Liver (tissue), 9 donors: ENCODE results near the gene ACTN2. TPM values are rescaled to one million over a fixed set of nuclear protein-coding genes. Genes with fewer than 3 reads are reported as not detected.

Experiments used
- DNase-seq: peaks from one replicate; pipeline ENCODE4 v3.0.0-alpha.2; 2017; ENCODE audit warnings: low spot score
- H3K27ac ChIP-seq, 2 donors: one replicate each; pipeline ENCODE4 v1.7.0; 2013; ENCODE audit warnings: inconsistent platforms in 2 of 2, low read length in 2 of 2, control low read depth in 1 of 2, low read depth in 1 of 2, mild to moderate bottlenecking in 1 of 2
- H3K27me3 ChIP-seq, 4 donors: one replicate each; pipeline versions ENCODE4 v1.6.1 to v1.7.0; 2013; ENCODE audit warnings: low read length in 3 of 4, inconsistent platforms in 1 of 4, mild to moderate bottlenecking in 1 of 4, moderate library complexity in 1 of 4; ENCODE audit not compliant: control insufficient read depth in 4 of 4, insufficient read depth in 4 of 4
- H3K36me3 ChIP-seq, 4 donors: one replicate each; pipeline versions ENCODE4 v1.6.1 to v1.7.0; 2013; ENCODE audit warnings: low read length in 3 of 4, mild to moderate bottlenecking in 3 of 4, low read depth in 1 of 4, moderate library complexity in 1 of 4; ENCODE audit not compliant: control insufficient read depth in 4 of 4, insufficient read depth in 3 of 4
- H3K4me1 ChIP-seq, 4 donors: one replicate each; pipeline versions ENCODE4 v1.6.1 to v1.7.0; 2013; ENCODE audit warnings: low read length in 3 of 4, mild to moderate bottlenecking in 3 of 4, moderate library complexity in 1 of 4; ENCODE audit not compliant: control insufficient read depth in 4 of 4, insufficient read depth in 4 of 4
- H3K4me3 ChIP-seq, 3 donors: one replicate each; pipeline versions ENCODE4 v1.6.1 to v1.7.0; 2013; ENCODE audit warnings: low read length in 3 of 3, control low read depth in 1 of 3, low read depth in 1 of 3, mild to moderate bottlenecking in 1 of 3
- H3K9ac ChIP-seq, 2 donors: one replicate each; pipeline ENCODE4 v1.7.0; 2013; ENCODE audit warnings: low read length in 2 of 2, mild to moderate bottlenecking in 2 of 2, moderate library complexity in 2 of 2, control low read depth in 1 of 2, low read depth in 1 of 2
- H3K9me3 ChIP-seq, 4 donors: one replicate each; pipeline versions ENCODE4 v1.6.1 to v1.7.0; 2013; ENCODE audit warnings: low read length in 3 of 4; ENCODE audit not compliant: control insufficient read depth in 4 of 4
- EGR1 ChIP-seq, 2 donors: IDR thresholded peaks; 2 replicates each; pipeline ENCODE4 v1.6.1; 2016 to 2018; ENCODE audit warnings: antibody characterized with exemption in 2 of 2, low read depth in 2 of 2
- FOXA1 ChIP-seq: IDR thresholded peaks from 2 replicates; pipeline ENCODE4 v1.6.1; 2016; ENCODE audit warnings: antibody characterized with exemption
- FOXA2 ChIP-seq: IDR thresholded peaks from 2 replicates; pipeline ENCODE4 v1.6.1; 2016; ENCODE audit warnings: antibody characterized with exemption
- GABPA ChIP-seq, 2 donors: IDR thresholded peaks in 1 of 2; conservative IDR thresholded peaks in 1 of 2; 2 replicates each; pipeline ENCODE4 v1.6.1; 2016; ENCODE audit warnings: antibody characterized with exemption in 2 of 2, mild to moderate bottlenecking in 1 of 2, moderate library complexity in 1 of 2
- HNF4A ChIP-seq, 2 donors: conservative IDR thresholded peaks; 2 replicates each; pipeline ENCODE4 v1.6.1; 2016; ENCODE audit warnings: antibody characterized with exemption in 2 of 2, mild to moderate bottlenecking in 2 of 2
- HNF4G ChIP-seq: IDR thresholded peaks from 2 replicates; pipeline ENCODE4 v1.6.1; 2016; ENCODE audit warnings: antibody characterized with exemption
- NR2F2 ChIP-seq: IDR thresholded peaks from 2 replicates; pipeline ENCODE4 v1.6.1; 2016; ENCODE audit warnings: antibody characterized with exemption
- RAD21 ChIP-seq, 2 donors: IDR thresholded peaks; 2 replicates each; pipeline ENCODE4 v1.6.1; 2016; ENCODE audit warnings: antibody characterized with exemption in 2 of 2, mild to moderate bottlenecking in 2 of 2
- RXRA ChIP-seq, 2 donors: IDR thresholded peaks; 2 replicates each; pipeline ENCODE4 v1.6.1; 2017 to 2018; ENCODE audit warnings: antibody characterized with exemption in 2 of 2, mild to moderate bottlenecking in 1 of 2
- SP1 ChIP-seq: IDR thresholded peaks from 2 replicates; pipeline ENCODE4 v1.6.1; 2018; ENCODE audit warnings: antibody characterized with exemption, mild to moderate bottlenecking
- TAF1 ChIP-seq: conservative IDR thresholded peaks from 2 replicates; pipeline ENCODE4 v1.6.1; 2016; ENCODE audit warnings: antibody characterized with exemption, mild to moderate bottlenecking
- ZBTB33 ChIP-seq: IDR thresholded peaks from 2 replicates; pipeline ENCODE4 v1.6.1; 2016; ENCODE audit warnings: antibody characterized with exemption
- WGBS: extraction: QIAGEN DNeasy Blood & Tissue Kit; methylation state at CpG from one replicate; pipeline ENCODE4 v1.1.7; 2013; 5-methylcytosine and 5-hydroxymethylcytosine counted together
- polyA plus RNA-seq, 2 donors: library from polyadenylated mRNA; stranded (reverse) in 1 of 2; unstranded in 1 of 2; fragments of 200-250 nt in 1 of 2; fragments of >200 nt in 1 of 2; fragmentation: Nextera tagmentation in 1 of 2; extraction: Ambion mirVana in 1 of 2; gene quantifications; one replicate each; pipeline versions ENCODE4 v1.2.1 to v1.2.3, GENCODE V29; 2013 to 2015
- total RNA-seq, 2 donors: library from RNA; depleted of rRNA; stranded (reverse); fragments of >200 nt; gene quantifications; one replicate each; pipeline ENCODE4 v1.2.3, GENCODE V29; 2014
- TF ChIP-seq, protein P1 (sequence below): IDR thresholded peaks from 2 replicates; pipeline ENCODE4 v1.6.1; 2016; ENCODE audit warnings: antibody characterized with exemption
- donor health status: healthy.
- donor health status: healthy.
- donor health status: healthy.
- donor health status: healthy.
- donor health status: healthy.

The ACTN2 gene
- total and polyA plus RNA-seq, 4 donors: 0.08 to 0.81 (median 0.15) TPM

DNA sequence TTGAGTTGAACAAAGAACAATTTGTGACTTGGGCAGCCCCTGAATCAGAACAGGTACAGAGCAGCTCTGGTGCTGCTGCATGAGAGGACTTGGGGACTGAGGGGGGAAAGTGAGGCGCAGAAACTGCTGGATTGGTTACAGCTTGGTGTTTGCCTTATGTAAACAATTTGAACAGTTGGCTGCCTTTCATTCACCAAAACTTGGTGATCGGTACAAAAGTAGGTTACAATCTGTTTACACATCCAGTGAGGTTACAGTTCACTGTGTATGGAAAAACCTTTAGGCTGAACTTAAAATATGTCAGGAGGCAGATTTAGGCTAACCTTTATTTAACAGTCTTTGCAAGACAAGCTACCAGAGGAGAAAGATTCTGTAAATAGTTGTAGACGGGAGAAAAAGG, 80.2 kb downstream of the ACTN2 start:
- no peak for DNase-seq
- Histone ChIP-seq H3K4me3 (no peak overlapping the region), H3K4me1 (peaks cover 8 to 22% (median 16%) of the 10 kb centered on the region in 4 donors), H3K27ac (no peak overlapping the region), H3K9ac (no peak overlapping the region), H3K27me3 (no peaks in the 10 kb centered on the region), H3K36me3 (no peaks in the 10 kb centered on the region), H3K9me3 (no peaks in the 10 kb centered on the region)
- TF ChIP-seq RXRA (IDR thresholded peaks at IDR 0.05): peak; percentile 57 to 80
- TF ChIP-seq SP1: peak; percentile 50
- TF ChIP-seq FOXA2: peak; percentile 67
- TF ChIP-seq ZBTB33: no peak
- TF ChIP-seq EGR1 (IDR thresholded peaks at IDR 0.05; ENCODE audit: low read depth in 2 of 2): no peak
- TF ChIP-seq TAF1: no peak
- TF ChIP-seq FOXA1: peak; percentile 60
- TF ChIP-seq NR2F2: no peak
- TF ChIP-seq RAD21 (IDR thresholded peaks at IDR 0.05): peak in 1 of 2 donors; percentile 17
- peak; percentile 39 to 58 for TF ChIP-seq HNF4A (conservative IDR thresholded peaks at IDR 0.05)
- WGBS: 26% methylated on average over 3 of the region's 3 CpGs

DNA sequence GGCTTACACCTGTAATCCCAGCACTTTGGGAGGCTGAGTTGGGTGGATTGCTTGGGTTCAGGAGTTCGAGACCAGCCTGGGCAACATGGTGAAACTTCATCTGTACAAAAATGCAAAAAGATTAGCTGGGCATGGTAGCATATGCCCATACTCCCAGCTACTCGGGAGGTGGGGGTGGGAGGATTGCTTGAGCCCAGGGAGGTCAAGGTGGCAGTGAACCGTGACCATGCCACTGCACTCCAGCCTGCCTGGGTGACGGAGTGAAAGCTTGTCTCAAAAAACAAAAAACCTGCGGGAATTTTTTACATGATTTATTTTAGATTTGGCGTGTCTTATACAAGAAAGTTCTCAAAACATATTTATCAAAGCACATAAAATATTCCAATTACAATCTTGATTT, 81.0 kb downstream of the ACTN2 start:
- H3K9ac ChIP-seq: no peak overlapping the region
- no peak overlapping the region for H3K4me3 ChIP-seq
- no peak for TF ChIP-seq NR2F2
- no peak for TF ChIP-seq HNF4G
- TF ChIP-seq FOXA1: no peak
- no peak for TF ChIP-seq TAF1
- no peak for TF ChIP-seq RAD21 (IDR thresholded peaks at IDR 0.05)
- TF ChIP-seq EGR1 (IDR thresholded peaks at IDR 0.05; ENCODE audit: low read depth in 2 of 2): no peak
- TF ChIP-seq ZBTB33: no peak
- TF ChIP-seq FOXA2: no peak
- DNase-seq: no peak
- peaks cover 8 to 17% (median 15%) of the 10 kb centered on the region in 4 donors for H3K4me1 ChIP-seq
- H3K27me3 ChIP-seq: no peaks in the 10 kb centered on the region
- no peak overlapping the region for H3K27ac ChIP-seq
- no peaks in the 10 kb centered on the region for H3K9me3 ChIP-seq
- H3K36me3 ChIP-seq: no peaks in the 10 kb centered on the region
- 88% methylated on average over 6 of the region's 6 CpGs for WGBS

DNA sequence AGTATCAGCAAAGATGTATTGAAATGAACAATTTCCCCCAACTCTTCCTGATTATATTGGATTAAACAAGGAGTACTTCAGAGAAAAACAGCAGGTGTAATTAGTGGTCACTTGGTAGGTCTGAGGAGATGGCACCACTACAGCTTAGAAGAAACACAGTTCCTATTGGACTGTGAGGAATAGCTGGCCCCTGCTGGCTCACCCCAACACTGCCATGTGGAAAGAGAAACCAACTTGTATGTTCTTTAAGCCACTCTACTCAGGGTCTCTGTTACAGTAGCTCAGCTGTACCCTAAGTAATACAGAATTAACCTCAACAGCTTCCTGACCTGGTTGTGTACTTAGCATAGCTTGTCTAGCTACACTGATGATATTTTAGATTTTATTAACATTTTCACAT, 82.3 kb downstream of the ACTN2 start:
- no peaks in the 10 kb centered on the region for H3K27me3 ChIP-seq
- no peak overlapping the region for H3K27ac ChIP-seq
- DNase-seq: no peak
- no peaks in the 10 kb centered on the region for H3K9me3 ChIP-seq
- H3K4me3 ChIP-seq: no peak overlapping the region
- H3K36me3 ChIP-seq: no peaks in the 10 kb centered on the region
- TF ChIP-seq GABPA (IDR thresholded peaks at IDR 0.05 in 1 of 2, conservative IDR thresholded peaks at IDR 0.05 in 1 of 2) (no peak), ZBTB33 (no peak), EGR1 (IDR thresholded peaks at IDR 0.05; ENCODE audit: low read depth in 2 of 2) (no peak), TAF1 (no peak), RXRA (IDR thresholded peaks at IDR 0.05) (no peak)
- TF ChIP-seq, protein P1, sequence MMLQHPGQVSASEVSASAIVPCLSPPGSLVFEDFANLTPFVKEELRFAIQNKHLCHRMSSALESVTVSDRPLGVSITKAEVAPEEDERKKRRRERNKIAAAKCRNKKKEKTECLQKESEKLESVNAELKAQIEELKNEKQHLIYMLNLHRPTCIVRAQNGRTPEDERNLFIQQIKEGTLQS: no peak
- H3K9ac ChIP-seq: no peak overlapping the region
- peaks cover 8 to 16% (median 15%) of the 10 kb centered on the region in 4 donors for H3K4me1 ChIP-seq
